A549 (cell line): Measurements from ENCODE around the gene C1orf174. TPM values are rescaled to one million over a fixed set of nuclear protein-coding genes. Genes with fewer than 3 reads are reported as not detected.

Source experiments
- ATAC-seq, 2 experiments: fragments of 200-7000 bp in 1 of 2; fragments of >200 bp in 1 of 2; cut with Nextera tagmentation in 1 of 2; cut with Tn5 transposase in 1 of 2; 3 replicates each; pipeline versions ENCODE4 v1.8.0 to v1.9.1; 2018 to 2020; ENCODE audit warnings: mild to moderate bottlenecking in 1 of 2, moderate library complexity in 1 of 2
- CTCF ChIA-PET: fragments of 300-600 bp; sonication (Branson Sonifier 250); formaldehyde crosslinking; extraction: SDS; loops from one replicate; lab custom pipeline; 2021; ENCODE audit warnings: antibody characterized with exemption, inconsistent platforms; lab: Yijun Ruan, JAX
- POLR2A ChIA-PET: fragments of 350-600 bp; formaldehyde crosslinking; extraction: SDS; loops from one replicate; lab custom pipeline; 2021; ENCODE audit warnings: antibody characterized with exemption, inconsistent platforms; lab: Yijun Ruan, JAX
- DNase-seq, 2 experiments: peaks; one replicate each; pipeline versions ENCODE4 v3.0.0 to v3.0.0-alpha.2; 2011 to 2016; ENCODE audit warnings: low read depth in 1 of 2, low spot score in 1 of 2
- FAIRE-seq: peaks from 2 replicates; lab custom pipeline; 2011; peaks lifted over from hg19 to GRCh38; lab: Jason Lieb, UNC
- H3K27ac ChIP-seq, 2 experiments: fragments of >200 bp; sonication (Bioruptor Twin); formaldehyde crosslinking; 3 replicates each; pipeline ENCODE4 v1.5.1; 2016 to 2017
- H3K4me1 ChIP-seq: fragments of >200 bp; sonication (Bioruptor Twin); formaldehyde crosslinking; 3 replicates; pipeline ENCODE4 v1.6.1; 2016
- H3K4me2 ChIP-seq: fragments of >200 bp; sonication (Bioruptor Twin); formaldehyde crosslinking; 3 replicates; pipeline ENCODE4 v1.6.1; 2016
- H3K4me3 ChIP-seq: fragments of >200 bp; sonication (Bioruptor Twin); formaldehyde crosslinking; 3 replicates; pipeline ENCODE4 v1.5.1; 2016
- H3K9me3 ChIP-seq: fragments of >200 bp; sonication (Bioruptor Twin); formaldehyde crosslinking; 3 replicates; pipeline ENCODE4 v1.6.1; 2016
- ATOH8 ChIP-seq: fragments of 250-450 bp; sonication (Bioruptor Pico); IDR thresholded peaks from 2 replicates; pipeline ENCODE4 v1.5.0; 2020; ENCODE audit warnings: low read depth, mild to moderate bottlenecking, moderate library complexity
- BHLHE40 ChIP-seq: IDR thresholded peaks from 2 replicates; pipeline ENCODE4 v1.6.1; 2012; ENCODE audit warnings: low read depth, low read length, inconsistent platforms
- CBX2 ChIP-seq: fragments of 200-600 bp; sonication (generic); IDR thresholded peaks from 2 replicates; pipeline ENCODE4 v1.6.1; 2016; ENCODE audit warnings: low read depth, mild to moderate bottlenecking, borderline replicate concordance
- CEBPB ChIP-seq, 2 experiments: fragments of >200 bp in 1 of 2; sonication (Bioruptor Twin) in 1 of 2; formaldehyde crosslinking in 1 of 2; IDR thresholded peaks; 2 replicates each; pipeline ENCODE4 v1.6.1; 2012 to 2016
- CHD2 ChIP-seq: fragments of 150-350 bp; IDR thresholded peaks from 2 replicates; pipeline ENCODE4 v1.6.1; 2014; ENCODE audit warnings: low read length; ENCODE audit not compliant: partially characterized antibody
- CHD4 ChIP-seq: fragments of 200-600 bp; sonication (generic); IDR thresholded peaks from 2 replicates; pipeline ENCODE4 v1.6.1; 2016; ENCODE audit warnings: antibody characterized with exemption, mild to moderate bottlenecking, borderline replicate concordance
- E2F6 ChIP-seq: IDR thresholded peaks from 2 replicates; pipeline ENCODE4 v1.6.1; 2012; ENCODE audit warnings: low read depth, borderline replicate concordance
- EHMT2 ChIP-seq: fragments of 200-600 bp; sonication (generic); IDR thresholded peaks from 2 replicates; pipeline ENCODE4 v1.6.1; 2016; ENCODE audit warnings: antibody characterized with exemption, low read depth, mild to moderate bottlenecking, moderate library complexity
- ELK1 ChIP-seq: fragments of 150-350 bp; IDR thresholded peaks from 2 replicates; pipeline ENCODE4 v1.6.1; 2014; ENCODE audit warnings: low read depth, mild to moderate bottlenecking, low read length
- FOXS1 ChIP-seq: fragments of 250-450 bp; sonication (Bioruptor Pico); IDR thresholded peaks from 2 replicates; pipeline ENCODE4 v1.5.0; 2020; ENCODE audit warnings: mild to moderate bottlenecking, moderate library complexity
- HES2 ChIP-seq: fragments of >200 bp; sonication (Bioruptor Twin); formaldehyde crosslinking; IDR thresholded peaks from 2 replicates; pipeline ENCODE4 v1.6.1; 2016
- KDM5A ChIP-seq: fragments of 200-600 bp; sonication (generic); IDR thresholded peaks from 2 replicates; pipeline ENCODE4 v1.6.1; 2016; ENCODE audit warnings: antibody characterized with exemption, mild to moderate bottlenecking
- NFE2L2 ChIP-seq: fragments of 150-350 bp; conservative IDR thresholded peaks from 2 replicates; pipeline ENCODE4 v1.6.1; 2014; ENCODE audit warnings: low read length
- PHF8 ChIP-seq: fragments of 200-600 bp; sonication (generic); IDR thresholded peaks from 2 replicates; pipeline ENCODE4 v1.6.1; 2016; ENCODE audit warnings: low read depth, mild to moderate bottlenecking, antibody characterized with exemption, moderate library complexity, borderline replicate concordance
- POLR2A ChIP-seq: IDR thresholded peaks from 2 replicates; pipeline ENCODE4 v1.6.1; 2012; ENCODE audit warnings: mild to moderate bottlenecking, low read length
- RCOR1 ChIP-seq: fragments of 150-350 bp; IDR thresholded peaks from 2 replicates; pipeline ENCODE4 v1.6.1; 2014; ENCODE audit warnings: antibody characterized with exemption, low read length, low read depth
- SREBF2 ChIP-seq: fragments of 450-650 bp; IDR thresholded peaks from 2 replicates; pipeline ENCODE4 v1.6.1; 2014; ENCODE audit warnings: mild to moderate bottlenecking, moderate library complexity
- TFCP2L1 ChIP-seq: fragments of 250-450 bp; sonication (Bioruptor Pico); IDR thresholded peaks from 2 replicates; pipeline ENCODE4 v1.5.0; 2021; ENCODE audit warnings: mild to moderate bottlenecking
- USF2 ChIP-seq: fragments of 450-650 bp; IDR thresholded peaks from 2 replicates; pipeline ENCODE4 v1.6.1; 2014; ENCODE audit warnings: antibody characterized with exemption
- WGBS: methylation state at CpG from one replicate; pipeline ENCODE4 v1.1.6; 2017; ENCODE audit errors: missing lambda C conversion rate; 5-methylcytosine and 5-hydroxymethylcytosine counted together
- polyA plus RNA-seq, 4 experiments: library from polyadenylated mRNA; depleted of rRNA in 3 of 4; stranded (reverse); fragments of >200 nt; fragmentation: RNase III in 1 of 4; extraction: RNeasy Plus Mini Kit Qiagen cat#74134 plus additional on column Dnase treatment in 1 of 4; gene quantifications; 2 replicates in 3 of 4; 3 replicates in 1 of 4; pipeline ENCODE4 v1.2.3, GENCODE V29; 2011 to 2017

C1orf174 gene
- polyA plus RNA-seq, 2 of the 4 experiments (the other 2 are of a cell fraction), result 23.9 to 29.7 TPM

GRCh38 chr1:3893190-3893589 lies 6.9 kb downstream of the C1orf174 start:
- TF ChIP-seq RCOR1, result no peak
- no peak for TF ChIP-seq PHF8
- no peak for TF ChIP-seq NFE2L2
- TF ChIP-seq E2F6, result no peak
- TF ChIP-seq FOXS1 (CRISPR knock-in tag), result no peak
- TF ChIP-seq EHMT2, result no peak
- no peak for TF ChIP-seq CHD2
- no peak for TF ChIP-seq POLR2A
- TF ChIP-seq, all 56 proteins: peak for 0
- H3K4me2 ChIP-seq, result no peak overlapping the region
- CTCF ChIA-PET, result no interaction called here
- H3K9me3 ChIP-seq, result no peaks in the 10 kb centered on the region
- no peak overlapping the region for H3K4me3 ChIP-seq
- 81% methylated on average over 5 of the region's 5 CpGs for WGBS
- DNase-seq (no peak), ATAC-seq (no peak), FAIRE-seq (no peak)
- H3K4me1 ChIP-seq, result no peaks in the 10 kb centered on the region
- no peak overlapping the region for H3K27ac ChIP-seq
- POLR2A ChIA-PET, result no interaction called here

GRCh38 chr1:3892748-3893147 lies 7.3 kb downstream of the C1orf174 start:
- no peak for ATAC-seq
- POLR2A ChIA-PET, result no interaction called here
- H3K4me1 ChIP-seq, result no peaks in the 10 kb centered on the region
- WGBS, result 91% methylated on average over 14 of the region's 14 CpGs
- CTCF ChIA-PET, result no interaction called here
- H3K4me3 ChIP-seq, result no peak overlapping the region
- no peak for TF ChIP-seq HES2
- TF ChIP-seq TFCP2L1 (CRISPR knock-in tag), result no peak
- TF ChIP-seq CHD4, result no peak
- TF ChIP-seq ELK1, result no peak
- no peak for TF ChIP-seq KDM5A
- no peak for TF ChIP-seq BHLHE40
- TF ChIP-seq CEBPB (IDR thresholded peaks at IDR 0.05), result no peak
- no peak for TF ChIP-seq SREBF2
- TF ChIP-seq ATOH8 (CRISPR knock-in tag), result no peak
- TF ChIP-seq CBX2, result no peak
- no peak for TF ChIP-seq E2F6
- DNase-seq, result no peak
- H3K4me2 ChIP-seq, result no peak overlapping the region
- no peak overlapping the region for H3K27ac ChIP-seq
- no peaks in the 10 kb centered on the region for H3K9me3 ChIP-seq
- no peak for FAIRE-seq

GRCh38 chr1:3891329-3891865 lies 8.7 kb downstream of the C1orf174 start:
- Histone ChIP-seq H3K4me2 (no peak overlapping the region), H3K27ac (no peak overlapping the region), H3K4me3 (no peak overlapping the region), H3K4me1 (no peaks in the 10 kb centered on the region), H3K9me3 (no peaks in the 10 kb centered on the region)
- ChIA-PET CTCF (no interaction called here), POLR2A (no interaction called here)
- ATAC-seq (no peak), FAIRE-seq (no peak), DNase-seq (no peak)
- TF ChIP-seq USF2 (no peak), SREBF2 (no peak)
- 86% methylated on average over 16 of the region's 17 CpGs for whole genome bisulfite sequencing
